Ishikawa (cell line): ENCODE measurements around the gene FUBP1.

ENCODE experiments used
- CREB1 ChIP-seq: IDR thresholded peaks from 2 replicates; pipeline ENCODE4 v1.6.1; 2012; ENCODE audit warnings: low read depth
- EGR1 ChIP-seq: IDR thresholded peaks from 2 replicates; pipeline ENCODE4 v1.6.1; 2012
- EP300 ChIP-seq: IDR thresholded peaks from 2 replicates; pipeline ENCODE4 v1.6.1; 2012; ENCODE audit warnings: borderline replicate concordance
- RAD21 ChIP-seq: IDR thresholded peaks from 2 replicates; pipeline ENCODE4 v1.6.1; 2012; ENCODE audit warnings: low read depth
- TAF1 ChIP-seq: IDR thresholded peaks from 2 replicates; pipeline ENCODE4 v1.6.1; 2012; ENCODE audit warnings: low read depth, mild to moderate bottlenecking
- TEAD4 ChIP-seq: IDR thresholded peaks from 2 replicates; pipeline ENCODE4 v1.6.1; 2012
- ZBTB7A ChIP-seq: IDR thresholded peaks from 2 replicates; pipeline ENCODE4 v1.6.1; 2012; ENCODE audit warnings: low read depth
- TF ChIP-seq, protein P1 (sequence below): IDR thresholded peaks from 2 replicates; pipeline ENCODE4 v1.6.1; 2012; ENCODE audit warnings: low read depth, mild to moderate bottlenecking
- TF ChIP-seq, protein P2 (sequence below): IDR thresholded peaks from 2 replicates; pipeline ENCODE4 v1.6.1; 2012

- TF ChIP-seq EP300 (no peak), ZBTB7A (no peak), TAF1 (no peak), TEAD4 (no peak), RAD21 (no peak), CREB1 (no peak), EGR1 (no peak)
- TF ChIP-seq, protein P1, sequence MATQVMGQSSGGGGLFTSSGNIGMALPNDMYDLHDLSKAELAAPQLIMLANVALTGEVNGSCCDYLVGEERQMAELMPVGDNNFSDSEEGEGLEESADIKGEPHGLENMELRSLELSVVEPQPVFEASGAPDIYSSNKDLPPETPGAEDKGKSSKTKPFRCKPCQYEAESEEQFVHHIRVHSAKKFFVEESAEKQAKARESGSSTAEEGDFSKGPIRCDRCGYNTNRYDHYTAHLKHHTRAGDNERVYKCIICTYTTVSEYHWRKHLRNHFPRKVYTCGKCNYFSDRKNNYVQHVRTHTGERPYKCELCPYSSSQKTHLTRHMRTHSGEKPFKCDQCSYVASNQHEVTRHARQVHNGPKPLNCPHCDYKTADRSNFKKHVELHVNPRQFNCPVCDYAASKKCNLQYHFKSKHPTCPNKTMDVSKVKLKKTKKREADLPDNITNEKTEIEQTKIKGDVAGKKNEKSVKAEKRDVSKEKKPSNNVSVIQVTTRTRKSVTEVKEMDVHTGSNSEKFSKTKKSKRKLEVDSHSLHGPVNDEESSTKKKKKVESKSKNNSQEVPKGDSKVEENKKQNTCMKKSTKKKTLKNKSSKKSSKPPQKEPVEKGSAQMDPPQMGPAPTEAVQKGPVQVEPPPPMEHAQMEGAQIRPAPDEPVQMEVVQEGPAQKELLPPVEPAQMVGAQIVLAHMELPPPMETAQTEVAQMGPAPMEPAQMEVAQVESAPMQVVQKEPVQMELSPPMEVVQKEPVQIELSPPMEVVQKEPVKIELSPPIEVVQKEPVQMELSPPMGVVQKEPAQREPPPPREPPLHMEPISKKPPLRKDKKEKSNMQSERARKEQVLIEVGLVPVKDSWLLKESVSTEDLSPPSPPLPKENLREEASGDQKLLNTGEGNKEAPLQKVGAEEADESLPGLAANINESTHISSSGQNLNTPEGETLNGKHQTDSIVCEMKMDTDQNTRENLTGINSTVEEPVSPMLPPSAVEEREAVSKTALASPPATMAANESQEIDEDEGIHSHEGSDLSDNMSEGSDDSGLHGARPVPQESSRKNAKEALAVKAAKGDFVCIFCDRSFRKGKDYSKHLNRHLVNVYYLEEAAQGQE = no peak
- TF ChIP-seq, protein P2, sequence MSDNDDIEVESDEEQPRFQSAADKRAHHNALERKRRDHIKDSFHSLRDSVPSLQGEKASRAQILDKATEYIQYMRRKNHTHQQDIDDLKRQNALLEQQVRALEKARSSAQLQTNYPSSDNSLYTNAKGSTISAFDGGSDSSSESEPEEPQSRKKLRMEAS = no peak
Measured at GRCh38 chr1:78006521-78006920, 27.6 kb upstream of the FUBP1 start.
